Common myeloid progenitor, CD34-positive (primary cell): ENCODE measurements around the gene CST3. TPM values are rescaled to one million over a fixed set of nuclear protein-coding genes. Genes with fewer than 3 reads are reported as not detected.
"Not testable (repeated sequence)": the region's sequence is repeated elsewhere in the genome, so short reads cannot be mapped to it uniquely, and the experiment has no call there.

Experiments used
- CTCF ChIA-PET: fragments of 350-600 bp; sonication (Branson Sonifier 250); formaldehyde crosslinking; loops from one replicate; lab custom pipeline; 2021; ENCODE audit warnings: antibody characterized with exemption; lab: Charles Lee
- POLR2A ChIA-PET: fragments of 350-600 bp; sonication (Branson Sonifier 250); formaldehyde crosslinking; loops from one replicate; lab custom pipeline; 2021; ENCODE audit warnings: antibody characterized with exemption; lab: Charles Lee
- DNase-seq, 3 donors: peaks; one replicate each; pipeline versions ENCODE4 v3.0.0 to v3.0.0-alpha.2; 2013
- H3K27ac ChIP-seq, 2 experiments: 1 replicate in 1 of 2; 2 replicates in 1 of 2; pipeline ENCODE4 v1.7.0; 2013; ENCODE audit warnings: inconsistent platforms in 2 of 2, low read length in 2 of 2, mild to moderate bottlenecking in 2 of 2, low read depth in 1 of 2, moderate library complexity in 1 of 2; ENCODE audit not compliant: severe bottlenecking in 2 of 2, insufficient read depth in 1 of 2, poor library complexity in 1 of 2
- H3K27me3 ChIP-seq, 5 experiments: replicated peaks in 2 of 5; 1 replicate in 3 of 5; 2 replicates in 2 of 5; pipeline versions ENCODE4 v1.6.1 to v1.7.0; 2013; ENCODE audit warnings: low read length in 4 of 5, mild to moderate bottlenecking in 2 of 5, moderate library complexity in 2 of 5, inconsistent platforms in 1 of 5; ENCODE audit not compliant: insufficient read depth in 5 of 5, control insufficient read depth in 4 of 5
- H3K36me3 ChIP-seq, 4 experiments: 1 replicate in 2 of 4; 2 replicates in 2 of 4; pipeline versions ENCODE4 v1.6.1 to v1.7.0; 2013; ENCODE audit warnings: low read length in 3 of 4, control low read depth in 1 of 4, mild to moderate bottlenecking in 1 of 4; ENCODE audit not compliant: control insufficient read depth in 4 of 4, insufficient read depth in 4 of 4
- H3K4me1 ChIP-seq, 4 experiments: 1 replicate in 3 of 4; 2 replicates in 1 of 4; pipeline versions ENCODE4 v1.6.1 to v1.7.1; 2013; ENCODE audit warnings: low read length in 3 of 4, mild to moderate bottlenecking in 3 of 4, control low read depth in 1 of 4, inconsistent platforms in 1 of 4, moderate library complexity in 1 of 4; ENCODE audit not compliant: control insufficient read depth in 4 of 4, insufficient read depth in 4 of 4; ENCODE audit errors: control extremely low read depth in 1 of 4
- H3K4me3 ChIP-seq, 7 experiments: 1 replicate in 4 of 7; 2 replicates in 3 of 7; pipeline versions ENCODE4 v1.5.1 to v1.7.0; 2013; ENCODE audit warnings: mild to moderate bottlenecking in 7 of 7, low read length in 6 of 7, moderate library complexity in 6 of 7, inconsistent platforms in 2 of 7, low read depth in 2 of 7, control low read depth in 1 of 7; ENCODE audit not compliant: insufficient read depth in 4 of 7, control insufficient read depth in 1 of 7; ENCODE audit errors: extremely low read depth in 1 of 7
- H3K9me3 ChIP-seq, 5 experiments: 1 replicate in 4 of 5; 2 replicates in 1 of 5; pipeline versions ENCODE4 v1.6.1 to v1.7.1; 2013; ENCODE audit warnings: low read length in 4 of 5, mild to moderate bottlenecking in 2 of 5, inconsistent platforms in 1 of 5, low read depth in 1 of 5, moderate library complexity in 1 of 5; ENCODE audit not compliant: control insufficient read depth in 4 of 5, insufficient read depth in 2 of 5; ENCODE audit errors: control extremely low read depth in 1 of 5
- WGBS: methylation state at CpG from one replicate; pipeline ENCODE4 v1.1.5; 2013; ENCODE audit not compliant: insufficient coverage; 5-methylcytosine and 5-hydroxymethylcytosine counted together
- polyA plus RNA-seq: library from polyadenylated mRNA; unstranded; fragments of 120-200 nt; gene quantifications from one replicate; pipeline ENCODE4 v1.2.1, GENCODE V29; 2013

The CST3 gene
- polyA plus RNA-seq = 78.7 TPM

- under 1% methylated on average over 75 of the region's 92 CpGs for WGBS
- Histone ChIP-seq H3K4me3 (peak within 1 kb of the TSS; percentile 48 to 84 (median 70)), H3K36me3 (peaks cover 0 to 12% (median 0%) of the 10 kb centered on the region in 4 experiments), H3K9me3 (no peaks in the 10 kb centered on the region), H3K27ac (peak within 1 kb of the TSS in 1 of 2 experiments; percentile 49), H3K4me1 (peaks cover 0 to 55% (median 21%) of the 10 kb centered on the region in 4 experiments), H3K27me3 (no peaks in the 10 kb centered on the region)
- POLR2A ChIA-PET = no interaction called here
- CTCF ChIA-PET = interaction anchor here (0.7 to 1.6 kb wide), 4 partner anchors 12 to 219 kb away, joined by 3 to 4 read pairs (median 3); no protein-coding TSS in a partner anchor
- DNase-seq = peak in 2 of 3 donors; percentile 40 to 42
Observed at GRCh38 chr20:23637282-23638221, at the start of gene CST3. Gene CST3 (minus strand): TSS chr20:23637955. CDS start chr20:23637862, 93 bp downstream.

- no peak overlapping the region for H3K4me3 ChIP-seq
- H3K4me1 ChIP-seq = no peaks in the 10 kb centered on the region
- POLR2A ChIA-PET = no interaction called here
- DNase-seq = no peak
- H3K27me3 ChIP-seq = no peaks in the 10 kb centered on the region
- H3K9me3 ChIP-seq = no peaks in the 10 kb centered on the region
- no peaks in the 10 kb centered on the region for H3K36me3 ChIP-seq
- 100% methylated on average over 3 of the region's 4 CpGs for WGBS
- CTCF ChIA-PET = no interaction called here
- H3K27ac ChIP-seq = no peak overlapping the region
Observed at GRCh38 chr20:23686046-23686750, 48.4 kb upstream of the CST3 start.

- H3K4me3 ChIP-seq, H3K4me1 ChIP-seq, H3K9me3 ChIP-seq, H3K27me3 ChIP-seq, DNase-seq, CTCF ChIA-PET, POLR2A ChIA-PET, H3K36me3 ChIP-seq, H3K27ac ChIP-seq: not testable (repeated sequence)
- 92% methylated on average over 2 of the region's 4 CpGs for WGBS
Observed at GRCh38 chr20:23685529-23685896, 47.8 kb upstream of the CST3 start.

GRCh38 chr20:23684261-23684660, 46.5 kb upstream of the CST3 start:
- peaks cover 0 to 5% (median 3%) of the 10 kb centered on the region in 4 experiments for H3K4me1 ChIP-seq
- ChIA-PET POLR2A (no interaction called here), CTCF (no interaction called here)

GRCh38 chr20:23683807-23684206, 46.1 kb upstream of the CST3 start:
- Histone ChIP-seq H3K27me3 (no peaks in the 10 kb centered on the region), H3K4me3 (no peak overlapping the region), H3K4me1 (peaks cover 0 to 5% (median 3%) of the 10 kb centered on the region in 4 experiments), H3K27ac (no peak overlapping the region), H3K36me3 (no peaks in the 10 kb centered on the region), H3K9me3 (no peaks in the 10 kb centered on the region)
- WGBS = 100% methylated on average over 1 of the region's 2 CpGs
- POLR2A ChIA-PET = no interaction called here
- no peak for DNase-seq
- CTCF ChIA-PET = no interaction called here

More at GRCh38 chr20:23684261-23684660, 46.5 kb upstream of the CST3 start:
- Histone ChIP-seq H3K27me3 (no peaks in the 10 kb centered on the region), H3K9me3 (no peaks in the 10 kb centered on the region), H3K27ac (no peak overlapping the region), H3K4me3 (no peak overlapping the region), H3K36me3 (no peaks in the 10 kb centered on the region)
- no peak for DNase-seq
- 94% methylated on average over 5 of the region's 6 CpGs for WGBS

- no CpG with 5 or more reads among the region's 2 CpGs for WGBS
- DNase-seq = no peak
- Histone ChIP-seq H3K27me3 (no peaks in the 10 kb centered on the region), H3K4me3 (no peak overlapping the region), H3K36me3 (no peaks in the 10 kb centered on the region), H3K4me1 (peaks cover 0 to 5% (median 3%) of the 10 kb centered on the region in 4 experiments), H3K27ac (no peak overlapping the region), H3K9me3 (no peaks in the 10 kb centered on the region)
- CTCF ChIA-PET = no interaction called here
- POLR2A ChIA-PET = no interaction called here
Observed at GRCh38 chr20:23683281-23683680, 45.5 kb upstream of the CST3 start.
